CD1c-positive myeloid dendritic cell (primary cell): ENCODE data around the gene SKIC2.
"Not testable (repeated sequence)": the region's sequence is repeated elsewhere in the genome, so short reads cannot be mapped to it uniquely, and the experiment has no call there.

Experiments used
- DNase-seq: peaks from one replicate; pipeline ENCODE4 v3.0.0-alpha.2; 2016; ENCODE audit errors: extremely low spot score

The SKIC2 gene

GRCh38 chr6:32004864-32005537, 46.0 kb downstream of the SKIC2 start:
- not testable (repeated sequence) for DNase-seq

GRCh38 chr6:32005538-32005880, 46.5 kb downstream of the SKIC2 start:
- DNase-seq, result not testable (repeated sequence)

- not testable (repeated sequence) for DNase-seq
Measured at GRCh38 chr6:32005991-32006529, 47.1 kb downstream of the SKIC2 start.

GRCh38 chr6:32007086-32007485, 48.1 kb downstream of the SKIC2 start:
- not testable (repeated sequence) for DNase-seq

- not testable (repeated sequence) for DNase-seq
Measured at GRCh38 chr6:32008037-32008436, 49.1 kb downstream of the SKIC2 start.

GRCh38 chr6:32008616-32009015, 49.6 kb downstream of the SKIC2 start:
- not testable (repeated sequence) for DNase-seq

GRCh38 chr6:32009537-32009936, 50.6 kb downstream of the SKIC2 start:
- DNase-seq, result not testable (repeated sequence)

- DNase-seq, result not testable (repeated sequence)
Measured at GRCh38 chr6:32010856-32011530, 52.0 kb downstream of the SKIC2 start.

GRCh38 chr6:32012941-32013617, 54.1 kb downstream of the SKIC2 start:
- DNase-seq, result not testable (repeated sequence)

- DNase-seq, result not testable (repeated sequence)
Measured at GRCh38 chr6:32013738-32014137, 54.8 kb downstream of the SKIC2 start.

- DNase-seq, result not testable (repeated sequence)
Measured at GRCh38 chr6:32014547-32014946, 55.6 kb downstream of the SKIC2 start, which contains the start of gene C4B. C4B (plus strand) TSS chr6:32014795; CDS start chr6:32014846, 51 bp downstream.
